ENCODE data around the gene NPR1.
"Not testable (repeated sequence)": the region's sequence is repeated elsewhere in the genome, so short reads cannot be mapped to it uniquely, and the experiment has no call there.

NPR1 gene

DNA sequence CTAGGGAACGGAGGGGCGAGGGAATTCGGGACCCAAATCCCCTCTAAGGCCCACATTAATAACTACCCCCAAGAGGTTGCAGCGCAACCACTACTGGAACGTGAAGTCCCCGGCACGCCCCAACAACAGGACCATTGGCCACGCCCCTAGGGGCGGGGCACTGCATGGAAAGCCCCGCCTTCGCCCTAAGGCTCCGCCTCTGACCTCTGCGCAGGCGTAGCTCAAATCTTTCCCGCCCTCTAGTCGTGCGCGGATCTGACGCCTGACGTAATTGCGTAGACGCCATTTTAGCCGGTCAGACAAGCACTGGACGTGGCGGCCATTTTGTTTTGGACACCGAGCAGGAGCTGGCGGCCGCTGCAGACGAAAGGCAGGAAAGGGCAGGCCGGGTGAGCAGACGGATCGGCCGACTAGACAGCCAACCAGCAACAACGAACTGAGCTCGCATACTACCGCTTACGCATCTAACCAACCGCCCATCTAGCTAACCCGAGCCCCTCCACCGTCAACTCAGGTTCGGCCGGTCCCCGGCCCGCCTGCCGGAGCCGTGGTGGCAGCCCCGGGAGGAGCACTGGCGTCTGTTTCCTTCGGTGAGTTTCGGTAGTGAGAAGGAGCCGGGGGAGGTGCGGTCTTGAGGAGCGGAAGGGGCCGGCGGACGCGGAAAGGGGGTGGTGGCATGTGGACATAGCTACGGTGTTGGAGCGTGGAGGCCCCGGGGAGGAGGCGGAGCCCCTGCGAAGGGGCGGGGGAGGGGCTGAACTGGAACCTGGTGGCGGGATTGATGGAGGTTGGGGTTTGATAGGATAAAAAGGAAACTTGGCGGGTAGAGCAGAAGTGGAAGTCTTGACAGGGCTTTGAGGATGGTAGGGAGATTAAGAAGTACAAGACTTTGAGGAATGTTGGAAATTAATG lies 44.5 kb upstream of the NPR1 start, which contains the start of gene CHTOP:
CHTOP (plus strand) TSS at position 313 of the 912 bp plus-strand sequence. CDS start 2,523 bp downstream, outside the sequence.
- Histone ChIP-seq H3K27ac (peak within 1 kb of the TSS; percentile 99 to 100), H3K4me3 (peak within 1 kb of the TSS; percentile 99)
- peak; percentile 99 for DNase-seq (ENCODE audit: low spot score)
- TF ChIP-seq, protein P1, sequence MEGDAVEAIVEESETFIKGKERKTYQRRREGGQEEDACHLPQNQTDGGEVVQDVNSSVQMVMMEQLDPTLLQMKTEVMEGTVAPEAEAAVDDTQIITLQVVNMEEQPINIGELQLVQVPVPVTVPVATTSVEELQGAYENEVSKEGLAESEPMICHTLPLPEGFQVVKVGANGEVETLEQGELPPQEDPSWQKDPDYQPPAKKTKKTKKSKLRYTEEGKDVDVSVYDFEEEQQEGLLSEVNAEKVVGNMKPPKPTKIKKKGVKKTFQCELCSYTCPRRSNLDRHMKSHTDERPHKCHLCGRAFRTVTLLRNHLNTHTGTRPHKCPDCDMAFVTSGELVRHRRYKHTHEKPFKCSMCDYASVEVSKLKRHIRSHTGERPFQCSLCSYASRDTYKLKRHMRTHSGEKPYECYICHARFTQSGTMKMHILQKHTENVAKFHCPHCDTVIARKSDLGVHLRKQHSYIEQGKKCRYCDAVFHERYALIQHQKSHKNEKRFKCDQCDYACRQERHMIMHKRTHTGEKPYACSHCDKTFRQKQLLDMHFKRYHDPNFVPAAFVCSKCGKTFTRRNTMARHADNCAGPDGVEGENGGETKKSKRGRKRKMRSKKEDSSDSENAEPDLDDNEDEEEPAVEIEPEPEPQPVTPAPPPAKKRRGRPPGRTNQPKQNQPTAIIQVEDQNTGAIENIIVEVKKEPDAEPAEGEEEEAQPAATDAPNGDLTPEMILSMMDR (IDR thresholded peaks at IDR 0.05): no peak

DNA sequence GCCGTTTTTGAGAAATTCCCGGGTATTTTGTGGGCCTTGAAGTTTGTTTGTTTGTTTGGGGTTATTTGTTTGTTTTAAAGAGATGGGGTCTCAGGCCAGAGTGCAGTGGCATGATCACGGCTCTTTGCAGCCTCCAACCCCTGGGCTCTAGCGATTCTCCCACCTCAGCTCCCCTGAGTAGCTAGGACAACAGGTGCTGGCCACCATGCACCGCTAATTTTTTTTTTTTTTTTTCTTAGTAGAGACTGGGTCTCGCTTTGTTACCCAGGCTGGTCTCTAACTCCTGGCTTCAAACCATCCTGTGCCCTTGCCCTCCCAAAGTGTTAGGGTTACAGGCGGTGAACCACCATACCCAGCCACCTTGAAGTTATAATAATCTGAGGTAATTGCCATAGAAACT lies 42.6 kb upstream of the NPR1 start:
- TF ChIP-seq, protein P1 (IDR thresholded peaks at IDR 0.05): no peak
- peak overlapping the region in 1 of 2 donors; percentile 4 for H3K27ac ChIP-seq
- DNase-seq (ENCODE audit: low spot score): no peak
- no peak overlapping the region for H3K4me3 ChIP-seq

DNA sequence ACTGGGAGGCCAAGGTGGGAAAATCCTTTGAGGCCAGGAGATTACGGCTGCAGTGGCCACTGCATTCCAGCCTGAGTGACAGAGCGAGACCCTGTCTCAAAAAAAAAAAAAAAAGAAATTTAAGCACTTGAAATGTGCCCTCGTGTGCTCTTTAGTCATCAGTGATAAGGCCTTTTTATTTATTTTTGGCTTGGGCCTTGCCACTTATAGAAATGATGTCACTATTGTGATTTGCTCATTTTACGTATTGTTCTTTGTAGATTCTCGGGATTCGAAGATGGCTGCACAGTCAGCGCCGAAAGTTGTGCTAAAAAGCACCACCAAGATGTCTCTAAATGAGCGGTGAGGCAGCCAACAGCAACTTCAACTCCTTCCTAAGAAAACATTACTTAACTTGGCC lies 42.2 kb upstream of the NPR1 start:
- TF ChIP-seq, protein P1 (IDR thresholded peaks at IDR 0.05): no peak
- H3K4me3 ChIP-seq: no peak overlapping the region
- no peak for DNase-seq (ENCODE audit: low spot score)
- peak overlapping the region in 1 of 2 donors; percentile 4 for H3K27ac ChIP-seq

DNA sequence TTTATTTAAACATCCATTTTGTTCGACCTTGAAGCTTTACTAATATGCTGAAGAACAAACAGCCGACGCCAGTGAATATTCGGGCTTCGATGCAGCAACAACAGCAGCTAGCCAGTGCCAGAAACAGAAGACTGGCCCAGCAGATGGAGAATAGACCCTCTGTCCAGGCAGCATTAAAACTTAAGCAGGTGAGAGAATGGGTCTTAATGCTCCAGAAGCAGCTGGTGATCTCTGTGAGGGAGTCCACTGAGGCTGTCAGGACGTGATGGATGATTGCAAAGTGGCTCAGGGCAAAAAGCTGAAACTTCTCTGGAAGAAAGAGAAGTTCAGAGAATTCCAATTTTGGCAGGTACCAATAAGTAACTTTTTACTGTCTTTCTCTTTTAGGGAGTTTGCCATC lies 40.2 kb upstream of the NPR1 start:
- DNase-seq (ENCODE audit: low spot score): no peak
- no peak overlapping the region for H3K27ac ChIP-seq
- TF ChIP-seq, protein P1 (IDR thresholded peaks at IDR 0.05): no peak
- H3K4me3 ChIP-seq: no peak overlapping the region

DNA sequence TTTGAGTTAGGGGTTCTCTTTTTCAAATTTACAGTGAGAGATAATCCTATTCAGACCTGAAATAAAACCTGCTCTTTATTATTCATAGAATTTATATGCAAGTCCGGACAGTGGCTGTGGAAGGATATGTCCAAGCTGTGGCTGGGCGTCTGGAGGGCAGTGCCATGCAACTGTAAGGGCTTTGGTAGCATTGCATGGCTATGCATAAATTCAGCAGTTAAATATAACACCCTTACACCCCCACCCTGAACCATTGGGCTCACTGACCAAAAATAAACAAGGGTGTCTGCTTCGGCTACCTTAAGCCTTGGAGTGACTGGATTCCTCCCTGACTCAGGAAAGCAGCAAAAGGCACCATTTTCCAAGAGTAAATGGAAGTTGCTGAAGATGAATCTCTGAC lies 39.2 kb upstream of the NPR1 start:
- H3K4me3 ChIP-seq: no peak overlapping the region
- DNase-seq (ENCODE audit: low spot score): no peak
- no peak overlapping the region for H3K27ac ChIP-seq
- TF ChIP-seq, protein P1 (IDR thresholded peaks at IDR 0.05): no peak

DNA sequence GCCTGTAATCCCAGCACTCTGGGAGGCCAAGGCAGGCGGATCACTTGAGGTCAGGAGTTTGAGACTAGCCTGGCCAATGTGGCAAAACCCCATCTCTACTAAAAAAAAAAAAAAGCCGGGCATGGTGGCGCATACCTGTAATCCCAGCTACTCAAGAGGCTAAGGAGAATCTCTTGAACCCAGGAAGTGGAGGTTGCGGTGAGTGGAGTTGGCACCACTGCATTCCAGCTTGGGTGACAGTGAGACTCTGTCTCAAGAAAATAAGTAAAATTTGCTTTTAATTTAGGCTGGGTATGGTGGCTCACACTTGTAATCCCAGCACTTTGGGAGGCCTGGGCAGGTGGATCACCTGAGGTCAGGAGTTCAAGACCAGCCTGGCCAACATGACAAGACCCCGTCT lies 38.3 kb upstream of the NPR1 start:
- H3K27ac ChIP-seq; H3K4me3 ChIP-seq; DNase-seq (ENCODE audit: low spot score): not testable (repeated sequence)

DNA sequence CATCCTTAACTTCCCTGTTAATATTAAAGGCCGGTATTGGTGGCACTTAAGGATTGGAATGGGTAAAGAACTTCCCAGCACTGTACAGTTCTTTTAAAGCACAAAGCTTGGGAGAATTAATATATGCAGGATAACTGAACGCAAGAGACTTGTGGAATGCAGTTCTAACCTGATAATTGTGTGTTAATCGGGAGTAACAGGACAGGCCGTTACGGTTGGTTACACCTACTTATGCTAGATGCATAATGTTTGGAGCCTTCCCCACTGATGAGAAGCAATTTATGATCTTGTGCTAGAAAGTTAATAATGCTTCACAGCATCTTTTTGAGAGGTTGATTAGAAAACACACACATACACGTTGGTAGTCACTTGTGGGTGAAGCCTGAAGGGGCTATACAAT lies 37.6 kb upstream of the NPR1 start:
- TF ChIP-seq, protein P1 (IDR thresholded peaks at IDR 0.05): no peak
- Histone ChIP-seq H3K27ac (no peak overlapping the region), H3K4me3 (no peak overlapping the region)
- no peak for DNase-seq (ENCODE audit: low spot score)
